ENCODE results near the gene SPATA3.

DNA sequence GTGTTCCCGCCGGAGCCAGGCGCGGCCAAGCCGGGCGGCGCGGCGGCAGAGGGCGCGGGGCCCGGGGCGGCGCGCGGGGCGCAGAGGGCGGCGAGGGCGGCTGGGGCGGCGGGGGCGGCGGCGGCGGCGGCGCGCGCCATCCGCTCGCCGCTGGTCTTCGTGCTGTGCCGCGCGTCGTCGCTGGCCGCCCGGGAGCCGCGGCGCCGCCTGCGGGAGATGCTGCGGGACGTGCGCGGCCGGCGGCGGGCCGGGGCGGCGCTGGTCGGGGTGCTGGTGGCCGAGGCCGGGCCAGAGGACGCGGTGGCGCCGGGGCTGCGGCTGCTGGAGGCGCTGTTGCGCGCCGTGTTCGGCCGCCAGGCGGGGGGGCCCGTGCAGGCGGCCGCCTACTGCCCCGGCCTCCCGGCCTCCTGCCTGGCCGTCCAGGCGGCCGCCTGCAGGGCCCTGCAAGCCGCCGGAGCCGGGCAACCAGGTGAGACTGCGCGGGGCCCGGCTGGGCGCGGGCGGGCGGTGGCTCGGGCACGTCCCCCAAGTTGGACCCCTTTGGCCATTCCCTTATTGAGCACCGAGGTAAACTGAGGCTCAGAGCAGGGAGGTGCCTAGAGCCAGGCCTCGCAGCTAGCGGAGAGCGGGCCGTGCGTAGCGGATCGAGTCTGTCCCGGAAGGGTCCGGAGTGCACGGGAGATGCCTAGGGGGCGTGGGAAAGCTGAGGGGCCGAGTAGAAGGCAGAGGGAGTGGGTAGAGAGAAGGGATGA is 42.0 kb downstream of the SPATA3 start:
- TF ChIP-seq GABPA (IDR thresholded peaks at IDR 0.05 in 1 of 2, conservative IDR thresholded peaks at IDR 0.05 in 1 of 2): no peak
- TF ChIP-seq, protein P1, sequence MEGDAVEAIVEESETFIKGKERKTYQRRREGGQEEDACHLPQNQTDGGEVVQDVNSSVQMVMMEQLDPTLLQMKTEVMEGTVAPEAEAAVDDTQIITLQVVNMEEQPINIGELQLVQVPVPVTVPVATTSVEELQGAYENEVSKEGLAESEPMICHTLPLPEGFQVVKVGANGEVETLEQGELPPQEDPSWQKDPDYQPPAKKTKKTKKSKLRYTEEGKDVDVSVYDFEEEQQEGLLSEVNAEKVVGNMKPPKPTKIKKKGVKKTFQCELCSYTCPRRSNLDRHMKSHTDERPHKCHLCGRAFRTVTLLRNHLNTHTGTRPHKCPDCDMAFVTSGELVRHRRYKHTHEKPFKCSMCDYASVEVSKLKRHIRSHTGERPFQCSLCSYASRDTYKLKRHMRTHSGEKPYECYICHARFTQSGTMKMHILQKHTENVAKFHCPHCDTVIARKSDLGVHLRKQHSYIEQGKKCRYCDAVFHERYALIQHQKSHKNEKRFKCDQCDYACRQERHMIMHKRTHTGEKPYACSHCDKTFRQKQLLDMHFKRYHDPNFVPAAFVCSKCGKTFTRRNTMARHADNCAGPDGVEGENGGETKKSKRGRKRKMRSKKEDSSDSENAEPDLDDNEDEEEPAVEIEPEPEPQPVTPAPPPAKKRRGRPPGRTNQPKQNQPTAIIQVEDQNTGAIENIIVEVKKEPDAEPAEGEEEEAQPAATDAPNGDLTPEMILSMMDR (IDR thresholded peaks at IDR 0.05; ENCODE audit: low read depth, low read length, missing input control): peak; percentile 6
- no peak for TF ChIP-seq RAD21 (IDR thresholded peaks at IDR 0.05)
- no peak for TF ChIP-seq EGR1 (IDR thresholded peaks at IDR 0.05; ENCODE audit: low read depth in 2 of 2)

Measured in liver (tissue), 3 donors.